Astrocyte (in vitro differentiated cells and primary cell): ENCODE measurements around the gene CLEC2A.
"Not testable (repeated sequence)": the region's sequence is repeated elsewhere in the genome, so short reads cannot be mapped to it uniquely, and the experiment has no call there.

Experiments
- EZH2 ChIP-seq: IDR thresholded peaks from 2 replicates; pipeline ENCODE4 v1.6.1; 2012; ENCODE audit warnings: mild to moderate bottlenecking, low read length, inconsistent platforms; ENCODE audit not compliant: insufficient read depth
- TF ChIP-seq, protein P1 (sequence below): IDR thresholded peaks from 2 replicates; pipeline ENCODE4 v1.5.1; 2011; ENCODE audit warnings: low read depth, mild to moderate bottlenecking, inconsistent platforms, low read length, moderate library complexity; ENCODE audit not compliant: insufficient read depth

DNA sequence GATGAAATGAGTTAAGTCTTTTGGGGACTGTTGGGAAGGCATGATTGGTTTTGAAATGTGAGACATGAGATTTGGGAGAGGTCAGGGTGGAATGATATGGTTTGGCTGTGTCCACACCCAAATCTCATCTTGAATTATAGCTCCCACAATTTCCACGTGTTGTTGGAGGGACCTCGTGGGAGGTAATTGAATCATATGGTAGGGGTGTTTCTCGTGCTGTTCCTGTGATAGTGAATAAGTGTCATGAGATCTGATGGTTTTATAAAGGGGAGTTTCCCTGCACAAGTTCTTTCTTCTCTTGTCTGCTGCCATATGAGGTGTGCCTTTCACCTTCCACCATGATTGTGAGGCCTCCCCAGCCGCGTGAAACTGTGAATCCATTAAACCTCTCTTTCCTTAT is 44.5 kb upstream of the CLEC2A start:
- TF ChIP-seq EZH2, result not testable (repeated sequence)
- TF ChIP-seq, protein P1, sequence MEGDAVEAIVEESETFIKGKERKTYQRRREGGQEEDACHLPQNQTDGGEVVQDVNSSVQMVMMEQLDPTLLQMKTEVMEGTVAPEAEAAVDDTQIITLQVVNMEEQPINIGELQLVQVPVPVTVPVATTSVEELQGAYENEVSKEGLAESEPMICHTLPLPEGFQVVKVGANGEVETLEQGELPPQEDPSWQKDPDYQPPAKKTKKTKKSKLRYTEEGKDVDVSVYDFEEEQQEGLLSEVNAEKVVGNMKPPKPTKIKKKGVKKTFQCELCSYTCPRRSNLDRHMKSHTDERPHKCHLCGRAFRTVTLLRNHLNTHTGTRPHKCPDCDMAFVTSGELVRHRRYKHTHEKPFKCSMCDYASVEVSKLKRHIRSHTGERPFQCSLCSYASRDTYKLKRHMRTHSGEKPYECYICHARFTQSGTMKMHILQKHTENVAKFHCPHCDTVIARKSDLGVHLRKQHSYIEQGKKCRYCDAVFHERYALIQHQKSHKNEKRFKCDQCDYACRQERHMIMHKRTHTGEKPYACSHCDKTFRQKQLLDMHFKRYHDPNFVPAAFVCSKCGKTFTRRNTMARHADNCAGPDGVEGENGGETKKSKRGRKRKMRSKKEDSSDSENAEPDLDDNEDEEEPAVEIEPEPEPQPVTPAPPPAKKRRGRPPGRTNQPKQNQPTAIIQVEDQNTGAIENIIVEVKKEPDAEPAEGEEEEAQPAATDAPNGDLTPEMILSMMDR, result not testable (repeated sequence)
